Measurements from ENCODE around the gene FBXO17. TPM values are rescaled to one million over a fixed set of nuclear protein-coding genes. Genes with fewer than 3 reads are reported as not detected.
A peak's percentile ranks its signal among the peaks of the same experiment; 100 is the strongest.

FBXO17 gene
- polyA plus RNA-seq, 2 of the 4 experiments (the other 2 are of a cell fraction): 68.1 to 112 TPM

GRCh38 chr19:39007096-39007495 lies 31.6 kb upstream of the FBXO17 start:
- FAIRE-seq (no peak), ATAC-seq (peak; percentile 36 to 45; a peak in 4 of 6 replicates), DNase-seq (ENCODE audit: low read depth in 1 of 2, low spot score in 1 of 2) (no peak)
- H3K27ac ChIP-seq: no peak overlapping the region
- ChIA-PET CTCF (interaction anchor here (0.6 to 2.1 kb wide), 4 partner anchors 12 to 544 kb away, joined by 3 to 8 read pairs (median 4); partner anchors contain the start of gene FBXO17), POLR2A (interaction anchor here (0.6 kb wide), 1 partner anchor 252 kb away, joined by 6 read pairs; no protein-coding TSS in a partner anchor)
- H3K4me3 ChIP-seq: no peak overlapping the region
- H3K4me1 ChIP-seq: no peaks in the 10 kb centered on the region
- peaks cover 10% of the 10 kb centered on the region; the same call in 2 of the 3 replicates for H3K9me3 ChIP-seq
- TF ChIP-seq POLR2AphosphoS2 (conservative IDR thresholded peaks at IDR 0.05; ENCODE audit: low read length): no peak
- TF ChIP-seq ZFP36 (IDR thresholded peaks at IDR 0.05; ENCODE audit: borderline replicate concordance, partially characterized antibody): no peak
- no peak for TF ChIP-seq BHLHE40 (IDR thresholded peaks at IDR 0.05; ENCODE audit: low read depth, low read length)
- TF ChIP-seq HEYL (CRISPR knock-in tag; IDR thresholded peaks at IDR 0.05): no peak
- no peak for TF ChIP-seq ZC3H11A (IDR thresholded peaks at IDR 0.05)
- TF ChIP-seq ZSCAN20 (CRISPR knock-in tag; IDR thresholded peaks at IDR 0.05): no peak
- no peak for TF ChIP-seq NPAS2 (CRISPR knock-in tag; IDR thresholded peaks at IDR 0.05; ENCODE audit: borderline replicate concordance)
- TF ChIP-seq, protein P1, sequence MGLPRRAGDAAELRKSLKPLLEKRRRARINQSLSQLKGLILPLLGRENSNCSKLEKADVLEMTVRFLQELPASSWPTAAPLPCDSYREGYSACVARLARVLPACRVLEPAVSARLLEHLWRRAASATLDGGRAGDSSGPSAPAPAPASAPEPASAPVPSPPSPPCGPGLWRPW (IDR thresholded peaks at IDR 0.05): no peak
- TF ChIP-seq MYC (IDR thresholded peaks at IDR 0.05; ENCODE audit: borderline replicate concordance, low read length): no peak
- TF ChIP-seq CBX2 (IDR thresholded peaks at IDR 0.05; ENCODE audit: borderline replicate concordance, low read depth): no peak
- TF ChIP-seq FOXS1 (CRISPR knock-in tag; IDR thresholded peaks at IDR 0.05): no peak
- TF ChIP-seq RARB (CRISPR knock-in tag; IDR thresholded peaks at IDR 0.05): no peak
- no peak for TF ChIP-seq HOXB13 (CRISPR knock-in tag; IDR thresholded peaks at IDR 0.05; ENCODE audit: low read depth)
- 43% methylated on average over 3 of the region's 3 CpGs for WGBS (ENCODE audit: missing lambda C conversion rate)
- H3K4me2 ChIP-seq: no peak overlapping the region

DNA sequence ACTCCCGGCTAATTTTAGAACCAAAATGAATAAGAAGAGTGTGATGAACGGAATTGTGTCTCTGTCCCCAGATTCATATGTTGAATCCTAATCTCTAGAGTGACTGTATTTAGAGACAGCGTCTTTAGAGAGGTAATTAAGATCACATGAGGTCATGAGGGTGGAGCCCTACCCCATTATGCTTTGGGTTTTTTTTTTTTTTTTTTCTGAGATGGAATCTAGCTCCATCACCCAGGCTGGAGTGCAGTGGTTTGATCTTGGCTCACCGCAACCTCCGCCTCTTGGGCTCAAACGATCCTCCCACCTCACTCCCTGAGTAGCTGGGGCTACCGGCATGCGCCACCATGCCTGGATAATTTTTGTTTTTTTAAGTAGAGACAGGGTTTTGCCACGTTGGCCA lies 28.9 kb upstream of the FBXO17 start:
- ATAC-seq (no peak), DNase-seq (ENCODE audit: low read depth in 1 of 2, low spot score in 1 of 2) (no peak), FAIRE-seq (peak; percentile 28)
- Histone ChIP-seq H3K9me3 (no peaks in the 10 kb centered on the region), H3K4me2 (no peak overlapping the region), H3K4me1 (no peaks in the 10 kb centered on the region), H3K27ac (no peak overlapping the region), H3K4me3 (no peak overlapping the region)
- ChIA-PET POLR2A (no interaction called here), CTCF (interaction anchor here (0.8 to 1.1 kb wide), 4 partner anchors 28 to 399 kb away, joined by 3 to 5 read pairs (median 3); no protein-coding TSS in a partner anchor)
- 72% methylated on average over 9 of the region's 9 CpGs for WGBS (ENCODE audit: missing lambda C conversion rate)
- TF ChIP-seq HOXB13 (CRISPR knock-in tag; IDR thresholded peaks at IDR 0.05; ENCODE audit: low read depth) (no peak), RNF2 (IDR thresholded peaks at IDR 0.05; ENCODE audit: borderline replicate concordance, low read depth) (no peak), EP300 (IDR thresholded peaks at IDR 0.05) (no peak), JUN (IDR thresholded peaks at IDR 0.05) (no peak)

- DNase-seq (ENCODE audit: low read depth in 1 of 2, low spot score in 1 of 2) (no peak), FAIRE-seq (no peak), ATAC-seq (no peak)
- H3K4me2 ChIP-seq: no peak overlapping the region
- no peaks in the 10 kb centered on the region for H3K4me1 ChIP-seq
- TF ChIP-seq NR3C1 (IDR thresholded peaks at IDR 0.05) (no peak), BHLHE40 (IDR thresholded peaks at IDR 0.05; ENCODE audit: low read depth, low read length) (no peak), RARB (CRISPR knock-in tag; IDR thresholded peaks at IDR 0.05) (no peak), NFE2L2 (conservative IDR thresholded peaks at IDR 0.05; ENCODE audit: low read length) (no peak), POLR2A (IDR thresholded peaks at IDR 0.05; ENCODE audit: low read length) (no peak), FOSL2 (IDR thresholded peaks at IDR 0.05) (no peak), FOSL2 (CRISPR knock-in tag; IDR thresholded peaks at IDR 0.05) (no peak), ELK1 (IDR thresholded peaks at IDR 0.05; ENCODE audit: low read depth, low read length) (no peak), RNF2 (IDR thresholded peaks at IDR 0.05; ENCODE audit: borderline replicate concordance, low read depth) (no peak)
- TF ChIP-seq, protein P2, sequence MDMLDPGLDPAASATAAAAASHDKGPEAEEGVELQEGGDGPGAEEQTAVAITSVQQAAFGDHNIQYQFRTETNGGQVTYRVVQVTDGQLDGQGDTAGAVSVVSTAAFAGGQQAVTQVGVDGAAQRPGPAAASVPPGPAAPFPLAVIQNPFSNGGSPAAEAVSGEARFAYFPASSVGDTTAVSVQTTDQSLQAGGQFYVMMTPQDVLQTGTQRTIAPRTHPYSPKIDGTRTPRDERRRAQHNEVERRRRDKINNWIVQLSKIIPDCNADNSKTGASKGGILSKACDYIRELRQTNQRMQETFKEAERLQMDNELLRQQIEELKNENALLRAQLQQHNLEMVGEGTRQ (IDR thresholded peaks at IDR 0.05): no peak
- WGBS (ENCODE audit: missing lambda C conversion rate): 93% methylated on average over 4 of the region's 4 CpGs
- no peaks in the 10 kb centered on the region for H3K9me3 ChIP-seq
- H3K27ac ChIP-seq: no peak overlapping the region
- ChIA-PET CTCF (no interaction called here), POLR2A (no interaction called here)
- H3K4me3 ChIP-seq: no peak overlapping the region
Measured at GRCh38 chr19:39003796-39004195, 28.3 kb upstream of the FBXO17 start.
